GM12878 (cell line): ENCODE measurements around the gene CDCA7L. TPM values are rescaled to one million over a fixed set of nuclear protein-coding genes. Genes with fewer than 3 reads are reported as not detected.

Experiments
- ATAC-seq: fragments of 200-7000 bp; cut with Tn5 transposase; 3 replicates; pipeline ENCODE4 v1.9.1; 2020; ENCODE audit warnings: mild to moderate bottlenecking, moderate library complexity
- BruUV-seq: library from RNA; stranded (reverse); fragments of 400-500 nt; replicated peaks from 2 replicates; lab custom pipeline; 2021; lab: Mats Ljungman, UMichigan
- CTCF ChIA-PET: fragments of 300-600 bp; sonication (Branson Sonifier 250); formaldehyde crosslinking; extraction: SDS; loops from one replicate; lab custom pipeline; 2021; ENCODE audit warnings: inconsistent platforms; lab: Yijun Ruan, JAX
- POLR2A ChIA-PET: fragments of 350-600 bp; formaldehyde crosslinking; extraction: SDS; loops from one replicate; lab custom pipeline; 2021; ENCODE audit warnings: inconsistent platforms; lab: Charles Lee
- RAD21 ChIA-PET: fragments of 300-600 bp; sonication (Branson Sonifier 250); formaldehyde crosslinking; loops from one replicate; lab custom pipeline; 2023; ENCODE audit warnings: antibody characterized with exemption; ENCODE audit not compliant: unreplicated experiment; lab: Charles Lee
- SMC1A ChIA-PET: fragments of 300-600 bp; sonication (Branson Sonifier 250); formaldehyde crosslinking; loops from one replicate; lab custom pipeline; 2023; ENCODE audit not compliant: unreplicated experiment, uncharacterized antibody; lab: Charles Lee
- DNase-seq: peaks from one replicate; pipeline ENCODE4 v3.0.0-alpha.2; 2011; ENCODE audit warnings: low read depth, low spot score
- FAIRE-seq: peaks from 3 replicates; lab custom pipeline; 2011; peaks lifted over from hg19 to GRCh38; lab: Jason Lieb, UNC
- H2AFZ ChIP-seq: 2 replicates; pipeline ENCODE4 v1.6.0; 2011; ENCODE audit warnings: low read depth, low read length, control low read depth; ENCODE audit not compliant: control insufficient read depth
- H3K27ac ChIP-seq: 2 replicates; pipeline ENCODE4 v1.5.1; 2011; ENCODE audit warnings: control low read depth; ENCODE audit not compliant: control insufficient read depth, insufficient read depth
- H3K27me3 ChIP-seq, 2 experiments: replicated peaks in 1 of 2; 2 replicates each; pipeline versions ENCODE4 v1.6.0 to v1.6.1; 2011; ENCODE audit warnings: low read length in 1 of 2; ENCODE audit not compliant: control insufficient read depth in 2 of 2, insufficient read depth in 2 of 2
- H3K36me3 ChIP-seq, 2 experiments: 2 replicates each; pipeline ENCODE4 v1.5.1; 2011; ENCODE audit warnings: low read length in 1 of 2; ENCODE audit not compliant: control insufficient read depth in 2 of 2, insufficient read depth in 2 of 2
- H3K4me1 ChIP-seq: 2 replicates; pipeline ENCODE4 v1.6.1; 2011; ENCODE audit warnings: mild to moderate bottlenecking, low read length, moderate library complexity, mixed read lengths; ENCODE audit not compliant: control insufficient read depth, insufficient read depth
- H3K4me2 ChIP-seq: 2 replicates; pipeline ENCODE4 v1.6.0; 2011; ENCODE audit warnings: control low read depth; ENCODE audit not compliant: control insufficient read depth, insufficient read depth
- H3K4me3 ChIP-seq: fragments of 200-600 bp; sonication (generic); 2 replicates; pipeline ENCODE4 v1.5.1; 2016
- H3K79me2 ChIP-seq: 2 replicates; pipeline ENCODE4 v1.6.0; 2011; ENCODE audit warnings: low read length; ENCODE audit not compliant: control insufficient read depth, insufficient read depth
- H3K9ac ChIP-seq: 2 replicates; pipeline ENCODE4 v1.8.0; 2011; ENCODE audit warnings: low read length, control low read depth, mixed read lengths; ENCODE audit not compliant: control insufficient read depth, insufficient read depth
- H3K9me3 ChIP-seq: replicated peaks from 3 replicates; pipeline ENCODE4 v1.5.1; 2011; ENCODE audit warnings: mild to moderate bottlenecking, low read length; ENCODE audit not compliant: control insufficient read depth, insufficient read depth
- H4K20me1 ChIP-seq: 2 replicates; pipeline ENCODE4 v1.6.0; 2011; ENCODE audit not compliant: control insufficient read depth, insufficient read depth
- CBFB ChIP-seq: IDR thresholded peaks from 2 replicates; pipeline ENCODE4 v1.6.1; 2016; ENCODE audit warnings: antibody characterized with exemption, low read depth
- CREB1 ChIP-seq: IDR thresholded peaks from 2 replicates; pipeline ENCODE4 v1.6.1; 2012; ENCODE audit warnings: low read depth, mild to moderate bottlenecking, inconsistent platforms
- ETV6 ChIP-seq, 2 experiments: fragments of 450-650 bp in 1 of 2; IDR thresholded peaks in 1 of 2; conservative IDR thresholded peaks in 1 of 2; 2 replicates each; pipeline ENCODE4 v1.6.1; 2014; ENCODE audit warnings: antibody characterized with exemption in 1 of 2, borderline replicate concordance in 1 of 2, low read depth in 1 of 2, mild to moderate bottlenecking in 1 of 2, moderate library complexity in 1 of 2
- GATAD2B ChIP-seq: fragments of 450-650 bp; conservative IDR thresholded peaks from 2 replicates; pipeline ENCODE4 v1.6.1; 2017; ENCODE audit warnings: low read depth, mild to moderate bottlenecking, moderate library complexity
- TAF1 ChIP-seq: IDR thresholded peaks from 2 replicates; pipeline ENCODE4 v1.6.1; 2011; ENCODE audit warnings: mild to moderate bottlenecking, low read depth, low read length, borderline replicate concordance
- WGBS: methylation state at CpG from one replicate; pipeline ENCODE4 v1.1.6; 2016; ENCODE audit warnings: low lambda C conversion rate; ENCODE audit not compliant: insufficient replicate concordance, insufficient coverage; ENCODE audit errors: missing lambda C conversion rate; 5-methylcytosine and 5-hydroxymethylcytosine counted together
- in situ Hi-C: fragments of 300-500 bp; cut with MboI; formaldehyde crosslinking; loops from 9 replicates; pipeline ENCODE4 v1.14.3; 2018; ENCODE audit warnings: mixed read lengths
- intact Hi-C: fragments of 100-400 bp; cut with micrococcal nuclease; formaldehyde crosslinking; loops from one replicate; pipeline ENCODE4 v1.14.2; 2022; ENCODE audit not compliant: unreplicated experiment
- polyA plus RNA-seq, 11 experiments: library from polyadenylated mRNA; depleted of rRNA in 4 of 11; unstranded in 6 of 11; stranded (reverse) in 5 of 11; fragments of >200 nt; fragmentation: Nextera tagmentation in 4 of 11; fragmentation: Illumina TruSeq in 1 of 11; extraction: Ambion mirVana in 4 of 11; extraction: Trizol in 1 of 11; gene quantifications; 1 replicate in 1 of 11; 2 replicates in 10 of 11; pipeline versions ENCODE4 v1.2.1 to v1.2.3, GENCODE V29; 2011 to 2016; ENCODE audit warnings: inconsistent platforms in 2 of 11, missing spikeins in 2 of 11, low read depth in 1 of 11
- total RNA-seq, 4 experiments: library from RNA; depleted of rRNA in 3 of 4; stranded (reverse); fragments of >200 nt in 3 of 4; fragmentation: Illumina TruSeq in 1 of 4; extraction: Trizol in 1 of 4; gene quantifications; 2 replicates each; pipeline versions ENCODE4 v1.2.1 to v1.2.3, GENCODE V29; 2013 to 2021

CDCA7L gene
- total and polyA plus RNA-seq, 10 of the 15 experiments (the other 5 are each of a cell fraction or from before 2014, with no cell fraction given), result 30.3 to 92.2 (median 68.5) TPM

DNA sequence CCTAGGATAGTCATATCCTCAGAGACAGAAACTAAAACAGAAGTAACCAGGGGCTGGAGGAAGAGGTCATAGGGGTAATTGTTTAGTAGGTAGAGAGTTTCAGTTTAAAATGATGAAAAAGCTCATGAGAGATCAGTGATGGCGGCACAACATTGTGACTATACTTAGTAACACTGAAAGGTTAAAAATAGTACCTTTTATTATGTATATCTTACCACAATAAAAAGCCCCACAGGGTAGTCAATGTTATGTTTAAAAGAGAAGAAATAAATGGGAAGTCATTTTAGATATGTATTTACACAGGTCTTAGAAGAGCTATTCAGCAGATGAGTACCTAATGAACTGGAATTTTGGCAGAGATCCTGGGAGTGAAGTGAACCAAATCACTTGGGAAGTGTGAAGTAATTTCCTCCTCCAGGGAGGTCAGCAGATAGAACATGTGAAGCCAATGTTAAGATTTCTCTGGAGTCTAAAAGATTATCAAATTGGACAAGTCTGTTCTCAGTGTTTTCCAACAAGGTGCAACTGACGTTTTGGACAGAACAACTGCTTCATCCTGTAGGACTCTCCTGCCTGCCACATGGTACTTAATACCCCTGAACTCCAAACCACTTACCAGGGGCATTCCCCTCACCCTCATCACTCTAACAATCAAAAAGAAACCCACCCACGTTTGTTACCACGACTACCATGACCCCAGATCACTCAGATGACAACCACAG, 6.4 kb downstream of the CDCA7L start (continued):
- TF ChIP-seq TAF1 (no peak), CREB1 (peak; percentile 62), CBFB (peak; percentile 93)

DNA sequence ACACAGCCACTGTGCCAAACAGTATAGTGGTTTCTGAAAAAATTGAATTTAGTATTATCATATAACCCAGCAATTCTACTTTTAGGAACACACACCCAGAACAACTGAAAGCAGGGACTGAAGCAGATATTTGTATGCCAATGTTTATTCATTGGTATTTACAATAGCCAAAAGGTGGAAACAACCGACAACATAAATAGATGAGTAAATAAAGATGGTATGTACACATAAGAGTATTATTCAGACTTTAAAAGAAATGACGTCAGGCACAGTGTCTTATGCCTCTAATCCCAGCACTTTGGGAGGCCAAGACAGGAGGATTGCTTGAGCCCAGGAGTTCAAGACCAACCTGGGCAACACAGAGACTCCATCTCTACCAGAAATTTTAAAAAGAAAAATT, 7.2 kb downstream of the CDCA7L start:
- ChIA-PET RAD21 (interaction anchor here (1.2 to 3.7 kb wide), 4 partner anchors 11 to 40 kb away, joined by 3 to 32 read pairs (median 9); no protein-coding TSS in a partner anchor), SMC1A (interaction anchor here (0.5 to 1.7 kb wide), 4 partner anchors 11 to 501 kb away, joined by 3 to 8 read pairs (median 3); no protein-coding TSS in a partner anchor), POLR2A (interaction anchor here (0.8 kb wide), 1 partner anchor 10 kb away, joined by 4 read pairs; no protein-coding TSS in a partner anchor), CTCF (no interaction called here)
- H3K27ac ChIP-seq, result peak overlapping the region; percentile 63
- FAIRE-seq, result no peak
- no peak for ATAC-seq
- H4K20me1 ChIP-seq, result no peaks in the 10 kb centered on the region
- peak overlapping the region; percentile 86 for H3K4me2 ChIP-seq
- TF ChIP-seq GATAD2B, result 0 out of 2 replicates have a peak, but pooled peaks have one; percentile 4
- TF ChIP-seq ETV6 (conservative IDR thresholded peaks at IDR 0.05 in 1 of 2, IDR thresholded peaks at IDR 0.05 in 1 of 2; ENCODE audit: borderline replicate concordance in 1 of 2, low read depth in 1 of 2), result no peak
- no peak overlapping the region for H2AFZ ChIP-seq
- H3K9ac ChIP-seq, result no peak overlapping the region
- no peak for DNase-seq
- intact Hi-C loops, result no loop called here
- H3K9me3 ChIP-seq, result peaks cover 2% of the 10 kb centered on the region; the same call in 2 of the 3 replicates
- H3K79me2 ChIP-seq, result peaks cover 22% of the 10 kb centered on the region
- H3K27me3 ChIP-seq, result no peaks in the 10 kb centered on the region
- in situ Hi-C loops, result loop anchor here (25.0 kb wide), 1 partner anchor 1701 kb away; no protein-coding TSS in a partner anchor
- 0 out of 2 replicates have a peak overlapping the region, but pooled peaks have one; percentile 10 for H3K4me3 ChIP-seq
- no peaks in the 10 kb centered on the region for H3K36me3 ChIP-seq
- H3K4me1 ChIP-seq, result peaks cover 37% of the 10 kb centered on the region
- WGBS, result 91% methylated on average over 2 of the region's 2 CpGs
- no TSS peak for BruUV-seq
